K562 (cell line): ENCODE data around the gene DESI1. TPM values are rescaled to one million over a fixed set of nuclear protein-coding genes. Genes with fewer than 3 reads are reported as not detected.
A peak's percentile ranks its signal among the peaks of the same experiment; 100 is the strongest.

Experiments
- ATAC-seq: fragments of 200-7000 bp; cut with Tn5 transposase; 3 replicates; pipeline ENCODE4 v1.9.1; 2020; ENCODE audit warnings: moderate library complexity
- BruUV-seq: library from RNA; stranded (reverse); fragments of 400-500 nt; replicated peaks from 2 replicates; lab custom pipeline; 2021; lab: Mats Ljungman, UMichigan
- CTCF ChIA-PET: fragments of 300-600 bp; formaldehyde crosslinking; extraction: SDS; loops from one replicate; lab custom pipeline; 2021; ENCODE audit warnings: low intra/inter-chr PET ratio; lab: Yijun Ruan, JAX
- POLR2A ChIA-PET: fragments of 300-600, 350-650 bp; sonication (Branson Sonifier 250); formaldehyde crosslinking; extraction: SDS; loops from one replicate; lab custom pipeline; 2021; ENCODE audit warnings: antibody characterized with exemption, inconsistent platforms; lab: Yijun Ruan, JAX
- DNase-seq, 4 experiments: peaks; one replicate each; pipeline versions ENCODE4 v3.0.0 to v3.0.0-alpha.2; 2011 to 2018; ENCODE audit warnings: low spot score in 3 of 4, mixed read lengths in 3 of 4; ENCODE audit errors: extremely low read depth in 1 of 4
- FAIRE-seq: peaks from 2 replicates; lab custom pipeline; 2011; peaks lifted over from hg19 to GRCh38; lab: Jason Lieb, UNC
- H2AFZ ChIP-seq: 2 replicates; pipeline ENCODE4 v1.6.0; 2011; ENCODE audit warnings: low read depth, low read length, control low read depth, inconsistent platforms
- H3K27ac ChIP-seq: fragments of 200-600 bp; 3 replicates; pipeline ENCODE4 v1.8.0; 2011; ENCODE audit warnings: low read depth, mild to moderate bottlenecking, control low read depth, inconsistent platforms, low read length, moderate library complexity, mixed read lengths; ENCODE audit errors: extremely low read depth
- H3K27me3 ChIP-seq, 2 experiments: fragments of 300-600 bp in 1 of 2; 2 replicates in 1 of 2; 3 replicates in 1 of 2; pipeline versions ENCODE4 v1.6.0 to v1.8.0; 2011; ENCODE audit warnings: inconsistent platforms in 2 of 2, low read length in 2 of 2, mild to moderate bottlenecking in 1 of 2, mixed read lengths in 1 of 2, moderate library complexity in 1 of 2; ENCODE audit not compliant: control insufficient read depth in 2 of 2, insufficient read depth in 2 of 2
- H3K36me3 ChIP-seq: fragments of 300-600 bp; 3 replicates; pipeline ENCODE4 v1.8.0; 2011; ENCODE audit warnings: mild to moderate bottlenecking, low read length, inconsistent platforms; ENCODE audit not compliant: control insufficient read depth, insufficient read depth
- H3K4me1 ChIP-seq, 2 experiments: fragments of 200-600 bp in 1 of 2; replicated peaks in 1 of 2; 2 replicates in 1 of 2; 3 replicates in 1 of 2; pipeline versions ENCODE4 v1.5.1 to v1.8.0; 2011; ENCODE audit warnings: inconsistent platforms in 2 of 2, low read length in 2 of 2, mild to moderate bottlenecking in 1 of 2, mixed read lengths in 1 of 2, moderate library complexity in 1 of 2; ENCODE audit not compliant: control insufficient read depth in 2 of 2, insufficient read depth in 2 of 2
- H3K4me2 ChIP-seq: 2 replicates; pipeline ENCODE4 v1.6.1; 2011; ENCODE audit warnings: low read length, control low read depth, inconsistent platforms, mixed read lengths; ENCODE audit not compliant: insufficient read depth
- H3K4me3 ChIP-seq: fragments of 200-600 bp; sonication (generic), shearing (Covaris generic); 2 replicates; pipeline ENCODE4 v1.5.1; 2016; ENCODE audit warnings: control low read depth, inconsistent platforms
- H3K79me2 ChIP-seq: fragments of 200-600 bp; 3 replicates; pipeline ENCODE4 v1.8.0; 2011; ENCODE audit warnings: low read length, inconsistent platforms; ENCODE audit not compliant: control insufficient read depth, insufficient read depth
- H3K9ac ChIP-seq, 2 experiments: 2 replicates each; pipeline versions ENCODE4 v1.6.0 to v1.6.1; 2011; ENCODE audit warnings: low read depth in 2 of 2, low read length in 2 of 2, control low read depth in 1 of 2, inconsistent platforms in 1 of 2, mild to moderate bottlenecking in 1 of 2, mixed read lengths in 1 of 2; ENCODE audit not compliant: insufficient read depth in 1 of 2
- H3K9me1 ChIP-seq: one replicate; pipeline ENCODE4 v1.6.0; 2011; ENCODE audit warnings: inconsistent platforms, mild to moderate bottlenecking, low read length, moderate library complexity; ENCODE audit not compliant: control insufficient read depth, insufficient read depth
- H3K9me3 ChIP-seq: replicated peaks from 2 replicates; pipeline ENCODE4 v1.5.1; 2011; ENCODE audit warnings: low read depth, low read length, inconsistent platforms; ENCODE audit not compliant: control insufficient read depth, insufficient read depth
- H4K20me1 ChIP-seq: replicated peaks from 2 replicates; pipeline ENCODE4 v1.6.1; 2011; ENCODE audit warnings: low read length, inconsistent platforms, mixed read lengths; ENCODE audit not compliant: control insufficient read depth, insufficient read depth
- ADNP ChIP-seq: fragments of 200-800 bp; sonication (Bioruptor generic); IDR thresholded peaks from 2 replicates; pipeline ENCODE4 v1.6.1; 2016; ENCODE audit warnings: missing genetic modification characterization, missing compliant biosample characterization
- CREB1 ChIP-seq, 2 experiments: sonication (generic) in 1 of 2; formaldehyde crosslinking in 1 of 2; IDR thresholded peaks; 2 replicates each; pipeline versions ENCODE4 v1.6.1 to v1.8.0; 2012 to 2022; ENCODE audit warnings: inconsistent platforms in 1 of 2, mild to moderate bottlenecking in 1 of 2, missing genetic modification reagents in 1 of 2, moderate library complexity in 1 of 2
- IFI16 ChIP-seq: fragments of 250-450 bp; sonication (Bioruptor Pico); IDR thresholded peaks from 2 replicates; pipeline ENCODE4 v2.1.2; 2022; ENCODE audit warnings: mild to moderate bottlenecking, inconsistent platforms
- KDM1A ChIP-seq, 2 experiments: fragments of 450-650 bp; IDR thresholded peaks; 2 replicates each; pipeline ENCODE4 v1.6.1; 2016; ENCODE audit warnings: mild to moderate bottlenecking in 2 of 2
- MAZ ChIP-seq, 2 experiments: fragments of 450-650 bp in 1 of 2; sonication (generic) in 1 of 2; formaldehyde crosslinking; IDR thresholded peaks in 1 of 2; conservative IDR thresholded peaks in 1 of 2; 2 replicates each; pipeline versions ENCODE4 v1.4.0 to v1.5.0; 2020; ENCODE audit warnings: mild to moderate bottlenecking in 1 of 2, missing genetic modification reagents in 1 of 2
- NCOA4 ChIP-seq: fragments of 450-650 bp; IDR thresholded peaks from 2 replicates; pipeline ENCODE4 v1.6.1; 2018; ENCODE audit warnings: mild to moderate bottlenecking; ENCODE audit not compliant: partially characterized antibody
- PHF20 ChIP-seq: fragments of 450-650 bp; IDR thresholded peaks from 2 replicates; pipeline ENCODE4 v1.6.1; 2018; ENCODE audit not compliant: partially characterized antibody
- RBM25 ChIP-seq: fragments of 200-400 bp; formaldehyde crosslinking; IDR thresholded peaks from 2 replicates; pipeline ENCODE4 v1.6.1; 2018; ENCODE audit warnings: low read length, low read depth, moderate library complexity; ENCODE audit not compliant: severe bottlenecking
- SIN3B ChIP-seq: fragments of 450-650 bp; IDR thresholded peaks from 2 replicates; pipeline ENCODE4 v1.6.1; 2017; ENCODE audit warnings: low read depth, mild to moderate bottlenecking, moderate library complexity
- SNRNP70 ChIP-seq: fragments of 200-400 bp; formaldehyde crosslinking; optimal IDR thresholded peaks from 2 replicates; pipeline ENCODE3; 2017; ENCODE audit warnings: low read depth, low read length
- SREBF1 ChIP-seq: fragments of 150-350 bp; IDR thresholded peaks from 2 replicates; pipeline ENCODE4 v1.6.1; 2014; ENCODE audit warnings: antibody characterized with exemption, low read depth, low read length, borderline replicate concordance
- ZBTB1 ChIP-seq: sonication (generic); formaldehyde crosslinking; IDR thresholded peaks from 2 replicates; pipeline ENCODE4 v1.8.1; 2023; ENCODE audit warnings: missing genetic modification reagents, low read depth, mild to moderate bottlenecking, borderline replicate concordance
- ZNF668 ChIP-seq: fragments of 250-450 bp; sonication (Bioruptor Pico); IDR thresholded peaks from 2 replicates; pipeline ENCODE4 v1.8.0; 2022; ENCODE audit warnings: mild to moderate bottlenecking, inconsistent platforms
- ZNF830 ChIP-seq: fragments of 250-450 bp; sonication (Bioruptor Pico); IDR thresholded peaks from 2 replicates; pipeline ENCODE4 v1.5.0; 2021; ENCODE audit warnings: mild to moderate bottlenecking
- WGBS: fragments of 100-300 bp; shearing (Covaris generic); methylation state at CpG from one replicate; pipeline ENCODE4 v1.1.6; 2016; ENCODE audit warnings: low coverage, mixed read lengths; ENCODE audit not compliant: insufficient coverage; ENCODE audit errors: missing lambda C conversion rate; 5-methylcytosine and 5-hydroxymethylcytosine counted together
- in situ Hi-C: fragments of 300-500 bp; cut with MboI; formaldehyde crosslinking; loops from 4 replicates; pipeline ENCODE4 v1.15.0; 2018; ENCODE audit warnings: inconsistent platforms, mixed read lengths
- intact Hi-C: fragments of 100-400 bp; cut with micrococcal nuclease; formaldehyde crosslinking; loops from 2 replicates; pipeline ENCODE4 v1.14.2; 2022
- polyA plus RNA-seq, 8 experiments: library from polyadenylated mRNA; depleted of rRNA in 4 of 8; stranded (reverse) in 5 of 8; unstranded in 3 of 8; fragments of >200 nt; fragmentation: Nextera tagmentation in 2 of 8; fragmentation: Illumina TruSeq in 1 of 8; extraction: Ambion mirVana in 2 of 8; extraction: Trizol in 1 of 8; gene quantifications; 2 replicates each; pipeline versions ENCODE4 v1.2.1 to v1.2.3, GENCODE V29; 2011 to 2014; ENCODE audit warnings: inconsistent platforms in 1 of 8, missing spikeins in 1 of 8
- total RNA-seq, 7 experiments: library from RNA; depleted of rRNA in 6 of 7; stranded (reverse); fragments of >200 nt in 6 of 7; fragmentation: Illumina TruSeq in 2 of 7; extraction: Trizol in 2 of 7; gene quantifications; 2 replicates each; pipeline versions ENCODE4 v1.2.1 to v1.2.3, GENCODE V29; 2011 to 2021; ENCODE audit warnings: low replicate concordance in 1 of 7
- TF ChIP-seq, protein P1 (sequence below): fragments of 250-450 bp; sonication (Bioruptor Pico); IDR thresholded peaks from 2 replicates; pipeline ENCODE4 v1.4.0; 2020; ENCODE audit warnings: mild to moderate bottlenecking, moderate library complexity

Gene DESI1
- total and polyA plus RNA-seq, 9 of the 15 experiments (the other 6 are each of a cell fraction or from before 2014, with no cell fraction given), result 7.2 to 45.9 (median 29.8) TPM

DNA sequence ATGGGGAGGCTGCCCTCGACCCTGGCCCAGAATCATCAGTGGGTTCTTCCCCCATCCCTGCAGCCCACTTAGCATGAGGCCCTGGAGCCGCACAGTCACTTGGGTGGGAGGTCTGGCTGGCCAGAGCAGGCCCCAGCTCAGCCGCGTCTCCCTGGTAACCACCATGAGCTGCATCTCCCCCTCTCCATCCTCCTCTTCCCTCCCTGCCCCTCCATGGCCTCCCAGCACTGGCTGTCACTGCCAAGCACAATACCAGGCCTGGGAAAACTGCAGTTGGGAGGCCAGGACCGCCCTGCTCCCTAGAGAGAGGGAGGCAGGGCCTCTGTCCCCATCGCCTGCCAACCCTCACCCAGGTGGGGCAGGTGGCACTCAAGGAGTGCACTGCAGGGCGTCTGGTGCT, 52.0 kb downstream of the DESI1 start:
- H3K9ac ChIP-seq, result peak overlapping the region in 1 of 2 experiments; percentile 64; a peak in 1 of 4 replicates
- no peak overlapping the region for H3K4me3 ChIP-seq
- no peaks in the 10 kb centered on the region for H3K79me2 ChIP-seq
- H3K27me3 ChIP-seq, result no peaks in the 10 kb centered on the region
- intact Hi-C loops (no loop called here), in situ Hi-C loops (no loop called here)
- ChIA-PET CTCF (no interaction called here), POLR2A (interaction anchor here (0.6 kb wide), 1 partner anchor 10 kb away, joined by 3 read pairs; no protein-coding TSS in a partner anchor)
- no peaks in the 10 kb centered on the region for H3K9me1 ChIP-seq
- FAIRE-seq (no peak), DNase-seq (no peak), ATAC-seq (no peak)
- H3K4me1 ChIP-seq, result peaks cover 14 to 36% of the 10 kb centered on the region in 2 experiments; a peak in 4 of 5 replicates
- WGBS, result 46% methylated on average over 5 of the region's 7 CpGs
- no TSS peak for BruUV-seq
- H4K20me1 ChIP-seq, result no peaks in the 10 kb centered on the region
- H3K36me3 ChIP-seq, result no peaks in the 10 kb centered on the region
- no peak for TF ChIP-seq ZNF668 (CRISPR knock-in tag)
- no peak overlapping the region for H3K27ac ChIP-seq
- H2AFZ ChIP-seq, result no peak overlapping the region
- H3K4me2 ChIP-seq, result no peak overlapping the region
- H3K9me3 ChIP-seq, result no peaks in the 10 kb centered on the region

DNA sequence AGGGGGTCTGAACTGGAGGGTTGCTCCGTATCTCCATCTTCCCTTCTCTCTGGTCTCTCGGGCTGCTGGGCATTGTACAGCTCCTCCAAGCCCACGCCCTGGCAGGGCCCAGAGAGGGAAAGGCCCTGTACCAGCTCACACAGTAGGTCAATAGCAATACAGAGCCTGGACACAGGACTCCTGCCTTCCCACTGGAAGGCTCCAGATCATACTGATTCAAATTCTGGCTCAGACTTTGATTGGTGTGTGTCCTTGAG, 53.4 kb downstream of the DESI1 start:
- CTCF ChIA-PET, result no interaction called here
- no peak overlapping the region for H2AFZ ChIP-seq
- no peaks in the 10 kb centered on the region for H3K36me3 ChIP-seq
- H3K79me2 ChIP-seq, result no peaks in the 10 kb centered on the region
- no peak overlapping the region for H3K4me2 ChIP-seq
- H3K4me1 ChIP-seq, result peaks cover 21 to 42% of the 10 kb centered on the region in 2 experiments; a peak in 4 of 5 replicates
- BruUV-seq, result no TSS peak
- H3K4me3 ChIP-seq, result no peak overlapping the region
- ATAC-seq (no peak), DNase-seq (no peak), FAIRE-seq (no peak)
- H3K27me3 ChIP-seq, result no peaks in the 10 kb centered on the region
- POLR2A ChIA-PET, result interaction anchor here (0.8 to 1.1 kb wide), 2 partner anchors 10 to 22 kb away, joined by 3 read pairs; partner anchors contain the start of gene PMM1
- in situ Hi-C loops, result no loop called here
- 84% methylated on average over 2 of the region's 3 CpGs for WGBS
- H3K27ac ChIP-seq, result no peak overlapping the region
- intact Hi-C loops, result no loop called here
- no peaks in the 10 kb centered on the region for H4K20me1 ChIP-seq
- H3K9ac ChIP-seq, result no peak overlapping the region
- no peaks in the 10 kb centered on the region for H3K9me1 ChIP-seq
- no peaks in the 10 kb centered on the region for H3K9me3 ChIP-seq
- TF ChIP-seq RBM25, result no peak
- TF ChIP-seq ZBTB1, result no peak
- no peak for TF ChIP-seq MAZ (CRISPR knock-in tag; conservative IDR thresholded peaks at IDR 0.05 in 1 of 2, IDR thresholded peaks at IDR 0.05 in 1 of 2)
- TF ChIP-seq, protein P1, sequence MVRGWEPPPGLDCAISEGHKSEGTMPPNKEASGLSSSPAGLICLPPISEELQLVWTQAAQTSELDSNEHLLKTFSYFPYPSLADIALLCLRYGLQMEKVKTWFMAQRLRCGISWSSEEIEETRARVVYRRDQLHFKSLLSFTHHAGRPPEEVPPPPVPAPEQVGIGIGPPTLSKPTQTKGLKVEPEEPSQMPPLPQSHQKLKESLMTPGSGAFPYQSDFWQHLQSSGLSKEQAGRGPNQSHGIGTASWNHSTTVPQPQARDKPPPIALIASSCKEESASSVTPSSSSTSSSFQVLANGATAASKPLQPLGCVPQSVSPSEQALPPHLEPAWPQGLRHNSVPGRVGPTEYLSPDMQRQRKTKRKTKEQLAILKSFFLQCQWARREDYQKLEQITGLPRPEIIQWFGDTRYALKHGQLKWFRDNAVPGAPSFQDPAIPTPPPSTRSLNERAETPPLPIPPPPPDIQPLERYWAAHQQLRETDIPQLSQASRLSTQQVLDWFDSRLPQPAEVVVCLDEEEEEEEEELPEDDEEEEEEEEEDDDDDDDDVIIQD (CRISPR knock-in tag), result no peak
- TF ChIP-seq ZNF830 (CRISPR knock-in tag), result no peak
- TF ChIP-seq SIN3B, result no peak
- TF ChIP-seq SREBF1, result no peak
- peak; percentile 57 for TF ChIP-seq ADNP (tag)
- no peak for TF ChIP-seq NCOA4
- TF ChIP-seq CREB1 (IDR thresholded peaks at IDR 0.05), result no peak
- TF ChIP-seq CREB1 (CRISPR knock-in tag; IDR thresholded peaks at IDR 0.05), result no peak
- no peak for TF ChIP-seq IFI16 (CRISPR knock-in tag)
- no peak for TF ChIP-seq SNRNP70
- TF ChIP-seq PHF20, result no peak
- 0 out of 4 replicates have a peak, but pooled peaks of 1 of the 2 experiments have one; percentile 0 for TF ChIP-seq KDM1A (IDR thresholded peaks at IDR 0.05)
- TF ChIP-seq, all 486 proteins: peak for 2
